Keratinocyte (primary cell): ENCODE data around the gene FAF1. TPM values are rescaled to one million over a fixed set of nuclear protein-coding genes. Genes with fewer than 3 reads are reported as not detected.

Source experiments
- DNase-seq: peaks from one replicate; pipeline ENCODE4 v3.0.0-alpha.2; 2011; ENCODE audit warnings: low read depth, missing footprints, low spot score
- FAIRE-seq: peaks from 2 replicates; lab custom pipeline; 2011; peaks lifted over from hg19 to GRCh38; lab: Jason Lieb, UNC
- H2AFZ ChIP-seq: 2 replicates; pipeline ENCODE4 v1.6.0; 2012; ENCODE audit warnings: low read length, control low read depth, inconsistent platforms; ENCODE audit not compliant: control insufficient read depth
- H3K27ac ChIP-seq: 2 replicates; pipeline ENCODE4 v1.5.1; 2011; ENCODE audit warnings: low read length; ENCODE audit not compliant: control insufficient read depth, insufficient read depth
- H3K27me3 ChIP-seq: 3 replicates; pipeline ENCODE4 v1.6.0; 2011; ENCODE audit warnings: low read length; ENCODE audit not compliant: control insufficient read depth, insufficient read depth; ENCODE audit errors: extremely low read depth
- H3K36me3 ChIP-seq, 2 experiments: 2 replicates in 1 of 2; 3 replicates in 1 of 2; pipeline ENCODE4 v1.5.1; 2011; ENCODE audit warnings: low read length in 2 of 2, mild to moderate bottlenecking in 1 of 2; ENCODE audit not compliant: control insufficient read depth in 2 of 2, insufficient read depth in 2 of 2; ENCODE audit errors: extremely low read depth in 1 of 2
- H3K4me1 ChIP-seq: 3 replicates; pipeline ENCODE4 v1.5.1; 2011; ENCODE audit warnings: low read length; ENCODE audit not compliant: control insufficient read depth, insufficient read depth; ENCODE audit errors: extremely low read depth
- H3K4me2 ChIP-seq: 3 replicates; pipeline ENCODE4 v1.6.0; 2011; ENCODE audit warnings: low read depth, low read length; ENCODE audit not compliant: control insufficient read depth, insufficient read depth; ENCODE audit errors: extremely low read depth
- H3K4me3 ChIP-seq, 3 experiments: fragments of 200-600 bp in 1 of 3; sonication (generic) in 1 of 3; 2 replicates in 2 of 3; 3 replicates in 1 of 3; pipeline ENCODE4 v1.5.1; 2011 to 2016; ENCODE audit warnings: low read length in 3 of 3, mild to moderate bottlenecking in 3 of 3, control low read depth in 2 of 3, inconsistent platforms in 1 of 3, low read depth in 1 of 3, mixed read lengths in 1 of 3, mixed run types in 1 of 3, moderate library complexity in 1 of 3; ENCODE audit not compliant: control insufficient read depth in 2 of 3, insufficient read depth in 2 of 3; ENCODE audit errors: extremely low read depth in 1 of 3
- H3K79me2 ChIP-seq: 2 replicates; pipeline ENCODE4 v1.6.0; 2012; ENCODE audit warnings: low read length; ENCODE audit not compliant: control insufficient read depth, insufficient read depth
- H3K9ac ChIP-seq: 3 replicates; pipeline ENCODE4 v1.6.0; 2011; ENCODE audit warnings: low read length; ENCODE audit not compliant: control insufficient read depth, insufficient read depth; ENCODE audit errors: extremely low read depth
- H3K9me1 ChIP-seq: 3 replicates; pipeline ENCODE4 v1.6.0; 2011; ENCODE audit warnings: low read length; ENCODE audit not compliant: control insufficient read depth, insufficient read depth; ENCODE audit errors: extremely low read depth
- H3K9me3 ChIP-seq: 2 replicates; pipeline ENCODE4 v1.5.1; 2012; ENCODE audit warnings: low read depth, low read length; ENCODE audit not compliant: control insufficient read depth
- H4K20me1 ChIP-seq: 3 replicates; pipeline ENCODE4 v1.6.0; 2011; ENCODE audit warnings: low read length; ENCODE audit not compliant: control insufficient read depth, insufficient read depth; ENCODE audit errors: extremely low read depth
- CTCF ChIP-seq, 3 experiments: IDR thresholded peaks in 1 of 3; conservative IDR thresholded peaks in 1 of 3; optimal IDR thresholded peaks in 1 of 3; 2 replicates in 2 of 3; 3 replicates in 1 of 3; pipeline versions ENCODE3 to v1.5.1; 2011; ENCODE audit warnings: low read length in 3 of 3, mild to moderate bottlenecking in 3 of 3, moderate library complexity in 2 of 3, control low read depth in 1 of 3, inconsistent platforms in 1 of 3; ENCODE audit not compliant: insufficient read depth in 2 of 3; ENCODE audit errors: extremely low read depth in 1 of 3
- EZH2 ChIP-seq: IDR thresholded peaks from one replicate; pipeline ENCODE4 v1.6.1; 2012; ENCODE audit warnings: inconsistent platforms, mild to moderate bottlenecking, low read length, moderate library complexity
- dilution Hi-C: fragments of 300-500 bp; cut with MboI; formaldehyde crosslinking; loops from one replicate; pipeline ENCODE4 v1.7.0; 2020; ENCODE audit warnings: low sequenced_read_pairs; ENCODE audit not compliant: extremely low pct_ligation_motif_present
- polyA plus RNA-seq, 5 experiments: library from polyadenylated mRNA; depleted of rRNA in 3 of 5; stranded (reverse) in 3 of 5; stranded (forward) in 1 of 5; unstranded in 1 of 5; fragments of >200 nt; gene quantifications; 1 replicate in 1 of 5; 2 replicates in 3 of 5; 3 replicates in 1 of 5; pipeline versions ENCODE4 v1.2.1 to v1.2.3, GENCODE V29; 2011 to 2012; ENCODE audit warnings: missing spikeins in 2 of 5, low read depth in 1 of 5, low replicate concordance in 1 of 5

Gene FAF1
- polyA plus RNA-seq, 1 donor (not counting 4 experiments of a cell fraction or from before 2014, with no cell fraction given), result 33.1 TPM

GRCh38 chr1:50523548-50523947 lies 436.5 kb downstream of the FAF1 start:
- H3K36me3 ChIP-seq, result no peaks in the 10 kb centered on the region

GRCh38 chr1:50522691-50523342 lies 437.2 kb downstream of the FAF1 start:
- Histone ChIP-seq H4K20me1 (no peaks in the 10 kb centered on the region), H3K36me3 (no peaks in the 10 kb centered on the region), H2AFZ (no peak overlapping the region), H3K4me1 (peaks cover 4% of the 10 kb centered on the region), H3K27me3 (no peaks in the 10 kb centered on the region), H3K9me3 (no peaks in the 10 kb centered on the region), H3K9me1 (no peaks in the 10 kb centered on the region), H3K4me2 (no peak overlapping the region), H3K27ac (no peak overlapping the region), H3K9ac (no peak overlapping the region), H3K79me2 (no peaks in the 10 kb centered on the region), H3K4me3 (no peak overlapping the region)
- DNase-seq, result no peak
- dilution Hi-C loops, result no loop called here
- no peak for TF ChIP-seq CTCF (optimal IDR thresholded peaks at IDR 0.05 in 1 of 3, IDR thresholded peaks at IDR 0.05 in 1 of 3, conservative IDR thresholded peaks at IDR 0.05 in 1 of 3; ENCODE audit: extremely low read depth in 1 of 3, insufficient read depth in 2 of 3, low read length in 3 of 3)
- no peak for TF ChIP-seq EZH2
- FAIRE-seq, result no peak

More at GRCh38 chr1:50523548-50523947, 436.5 kb downstream of the FAF1 start:
- Histone ChIP-seq H3K4me1 (peaks cover 4% of the 10 kb centered on the region), H3K27ac (no peak overlapping the region), H3K9ac (no peak overlapping the region), H4K20me1 (no peaks in the 10 kb centered on the region), H3K79me2 (no peaks in the 10 kb centered on the region), H3K4me3 (no peak overlapping the region), H2AFZ (no peak overlapping the region), H3K9me1 (no peaks in the 10 kb centered on the region), H3K27me3 (no peaks in the 10 kb centered on the region), H3K4me2 (no peak overlapping the region), H3K9me3 (no peaks in the 10 kb centered on the region)
- TF ChIP-seq CTCF (optimal IDR thresholded peaks at IDR 0.05 in 1 of 3, IDR thresholded peaks at IDR 0.05 in 1 of 3, conservative IDR thresholded peaks at IDR 0.05 in 1 of 3; ENCODE audit: extremely low read depth in 1 of 3, insufficient read depth in 2 of 3, low read length in 3 of 3) (no peak), EZH2 (no peak)
- FAIRE-seq, result no peak
- dilution Hi-C loops, result no loop called here
- DNase-seq, result no peak
